ENCODE results near the gene ANO3. TPM values are rescaled to one million over a fixed set of nuclear protein-coding genes. Genes with fewer than 3 reads are reported as not detected.

ANO3 gene
- total RNA-seq, 4 donors from 2014 or later: 1.6 to 1.8 TPM; not detected in 2

GRCh38 chr11:26332572-26332915, 614 bp downstream of the ANO3 start:
- Histone ChIP-seq H3K4me3 (no peak overlapping the region), H3K27me3 (no peaks in the 10 kb centered on the region), H3K27ac (no peak overlapping the region), H3K9me3 (no peaks in the 10 kb centered on the region), H3K36me3 (no peaks in the 10 kb centered on the region), H3K4me1 (no peaks in the 10 kb centered on the region)
- TF ChIP-seq CTCF (IDR thresholded peaks at IDR 0.05) (no peak), POLR2A (IDR thresholded peaks at IDR 0.05) (no peak)
- no peak for DNase-seq
- intact Hi-C loops (cut with DNase I; ENCODE audit: low total_unique reads): no loop called here

- Histone ChIP-seq H3K9me3 (no peaks in the 10 kb centered on the region), H3K27ac (no peak overlapping the region), H3K27me3 (no peaks in the 10 kb centered on the region), H3K4me3 (no peak overlapping the region), H3K4me1 (no peaks in the 10 kb centered on the region), H3K36me3 (no peaks in the 10 kb centered on the region)
- intact Hi-C loops (cut with DNase I; ENCODE audit: low total_unique reads): no loop called here
- TF ChIP-seq POLR2A (IDR thresholded peaks at IDR 0.05): no peak
- no peak for TF ChIP-seq CTCF (IDR thresholded peaks at IDR 0.05)
- no peak for DNase-seq
Measured at GRCh38 chr11:26333906-26334305, 2.0 kb downstream of the ANO3 start.

GRCh38 chr11:26335903-26336302, 4.0 kb downstream of the ANO3 start:
- Histone ChIP-seq H3K4me3 (no peak overlapping the region), H3K27me3 (no peaks in the 10 kb centered on the region), H3K27ac (no peak overlapping the region), H3K36me3 (no peaks in the 10 kb centered on the region), H3K9me3 (no peaks in the 10 kb centered on the region), H3K4me1 (no peaks in the 10 kb centered on the region)
- no peak for TF ChIP-seq POLR2A (IDR thresholded peaks at IDR 0.05)
- TF ChIP-seq CTCF (IDR thresholded peaks at IDR 0.05): no peak
- intact Hi-C loops (cut with DNase I; ENCODE audit: low total_unique reads): no loop called here
- no peak for DNase-seq

GRCh38 chr11:26344647-26345046, 12.7 kb downstream of the ANO3 start:
- Histone ChIP-seq H3K4me3 (no peak overlapping the region), H3K27me3 (no peaks in the 10 kb centered on the region), H3K9me3 (no peaks in the 10 kb centered on the region), H3K27ac (no peak overlapping the region), H3K36me3 (no peaks in the 10 kb centered on the region), H3K4me1 (no peaks in the 10 kb centered on the region)
- DNase-seq: no peak
- intact Hi-C loops (cut with DNase I; ENCODE audit: low total_unique reads): no loop called here
- TF ChIP-seq CTCF (IDR thresholded peaks at IDR 0.05) (no peak), POLR2A (IDR thresholded peaks at IDR 0.05) (no peak)

GRCh38 chr11:26348776-26349175, 16.8 kb downstream of the ANO3 start:
- TF ChIP-seq POLR2A (IDR thresholded peaks at IDR 0.05): no peak
- no peak for TF ChIP-seq CTCF (IDR thresholded peaks at IDR 0.05)
- intact Hi-C loops (cut with DNase I; ENCODE audit: low total_unique reads): no loop called here
- H3K4me3 ChIP-seq: no peak overlapping the region
- H3K27ac ChIP-seq: no peak overlapping the region
- H3K36me3 ChIP-seq: no peaks in the 10 kb centered on the region
- no peaks in the 10 kb centered on the region for H3K4me1 ChIP-seq
- H3K27me3 ChIP-seq: no peaks in the 10 kb centered on the region
- H3K9me3 ChIP-seq: no peaks in the 10 kb centered on the region
- no peak for DNase-seq

All from uterus (tissue), 4 donors.